ENCODE results near the gene BCAP31. TPM values are rescaled to one million over a fixed set of nuclear protein-coding genes. Genes with fewer than 3 reads are reported as not detected.

Gene BCAP31
- total RNA-seq, 1 experiment from 2014 or later = 235 TPM

GRCh38 chrX:153764786-153765137, 40.6 kb upstream of the BCAP31 start:
- CTCF ChIA-PET = no interaction called here
- H3K27me3 ChIP-seq (replicated peaks; ENCODE audit: insufficient read depth, low read depth, low read length, poor library complexity) = no peaks in the 10 kb centered on the region
- TF ChIP-seq EZH2 (IDR thresholded peaks at IDR 0.05; ENCODE audit: borderline replicate concordance, low read depth, low read length, poor library complexity, severe bottlenecking) (no peak), CTCF (conservative IDR thresholded peaks at IDR 0.05; ENCODE audit: low read depth, low read length) (no peak)
- H3K27ac ChIP-seq (ENCODE audit: low read depth, low read length, poor library complexity, severe bottlenecking) = no peak overlapping the region
- H3K4me1 ChIP-seq (ENCODE audit: insufficient read depth, low read length, poor library complexity, severe bottlenecking) = no peaks in the 10 kb centered on the region
- no peaks in the 10 kb centered on the region for H3K9me3 ChIP-seq (ENCODE audit: low read depth, low read length, poor library complexity, severe bottlenecking)
- no TSS peak for BruUV-seq (replicated peaks)
- intact Hi-C loops (cut with micrococcal nuclease; ENCODE audit: unreplicated experiment) = loop anchor here (1.0 kb wide), 1 partner anchor 183 kb away; no protein-coding TSS in a partner anchor
- no peak for DNase-seq (ENCODE audit: low spot score)
- POLR2A ChIA-PET (ENCODE audit: low non-redundant PET) = no interaction called here
- no peak overlapping the region for H3K4me3 ChIP-seq (ENCODE audit: low read depth, low read length, poor library complexity, severe bottlenecking)
- H3K36me3 ChIP-seq (ENCODE audit: insufficient read depth, low read length, poor library complexity, severe bottlenecking) = no peaks in the 10 kb centered on the region

GRCh38 chrX:153763989-153764755, 40.0 kb upstream of the BCAP31 start, which contains the start of gene PLXNB3:
Gene PLXNB3 (plus strand): TSS chrX:153764249. CDS start chrX:153765536, 1,287 bp downstream.
- BruUV-seq (replicated peaks) = no TSS peak
- Histone ChIP-seq H3K27ac (ENCODE audit: low read depth, low read length, poor library complexity, severe bottlenecking) (no peak within 1 kb of the TSS), H3K9me3 (ENCODE audit: low read depth, low read length, poor library complexity, severe bottlenecking) (no peaks in the 10 kb centered on the region), H3K27me3 (replicated peaks; ENCODE audit: insufficient read depth, low read depth, low read length, poor library complexity) (no peaks in the 10 kb centered on the region), H3K36me3 (ENCODE audit: insufficient read depth, low read length, poor library complexity, severe bottlenecking) (no peaks in the 10 kb centered on the region), H3K4me3 (ENCODE audit: low read depth, low read length, poor library complexity, severe bottlenecking) (no peak within 1 kb of the TSS), H3K4me1 (ENCODE audit: insufficient read depth, low read length, poor library complexity, severe bottlenecking) (no peaks in the 10 kb centered on the region)
- TF ChIP-seq CTCF (conservative IDR thresholded peaks at IDR 0.05; ENCODE audit: low read depth, low read length) (peak; percentile 91), EZH2 (IDR thresholded peaks at IDR 0.05; ENCODE audit: borderline replicate concordance, low read depth, low read length, poor library complexity, severe bottlenecking) (no peak)
- ChIA-PET POLR2A (ENCODE audit: low non-redundant PET) (no interaction called here), CTCF (no interaction called here)
- DNase-seq (ENCODE audit: low spot score) = peak; percentile 71
- intact Hi-C loops (cut with micrococcal nuclease; ENCODE audit: unreplicated experiment) = loop anchor here (1.0 kb wide), 1 partner anchor 183 kb away; no protein-coding TSS in a partner anchor

DNA sequence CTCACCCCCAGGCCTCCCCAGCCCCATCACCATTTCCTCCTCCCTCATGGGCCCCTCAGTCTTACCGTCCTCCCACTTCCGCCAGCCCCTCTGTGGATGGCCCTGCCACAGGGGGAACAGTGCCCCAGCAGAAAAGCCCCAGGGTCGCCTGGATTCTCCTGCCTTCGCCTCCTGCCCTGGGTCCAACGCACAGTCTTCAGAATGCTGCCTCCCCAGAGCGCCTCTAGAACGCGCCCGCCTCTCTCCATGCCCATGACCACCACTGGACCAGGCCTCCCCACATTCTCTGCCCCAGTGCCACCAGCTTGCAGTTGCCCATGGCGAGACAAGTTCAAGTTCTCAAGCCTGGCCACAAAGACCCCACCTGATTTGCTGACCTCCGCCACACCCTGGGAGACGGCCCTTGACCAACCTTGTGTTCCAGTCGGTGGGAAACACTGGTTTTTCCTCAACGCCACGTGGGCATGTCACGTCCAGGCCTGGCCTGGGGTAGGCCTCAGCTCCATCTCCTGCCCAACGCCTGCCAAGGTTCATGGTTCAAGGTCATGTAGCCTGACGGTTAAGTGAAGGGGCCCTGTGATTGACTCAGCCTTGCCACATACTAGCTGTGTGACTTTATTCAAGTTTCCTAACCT, 39.2 kb upstream of the BCAP31 start:
- Histone ChIP-seq H3K4me3 (ENCODE audit: low read depth, low read length, poor library complexity, severe bottlenecking) (no peak overlapping the region), H3K27me3 (replicated peaks; ENCODE audit: insufficient read depth, low read depth, low read length, poor library complexity) (no peaks in the 10 kb centered on the region), H3K4me1 (ENCODE audit: insufficient read depth, low read length, poor library complexity, severe bottlenecking) (no peaks in the 10 kb centered on the region), H3K36me3 (ENCODE audit: insufficient read depth, low read length, poor library complexity, severe bottlenecking) (no peaks in the 10 kb centered on the region), H3K27ac (ENCODE audit: low read depth, low read length, poor library complexity, severe bottlenecking) (no peak overlapping the region), H3K9me3 (ENCODE audit: low read depth, low read length, poor library complexity, severe bottlenecking) (no peaks in the 10 kb centered on the region)
- BruUV-seq (replicated peaks) = no TSS peak
- intact Hi-C loops (cut with micrococcal nuclease; ENCODE audit: unreplicated experiment) = no loop called here
- no peak for DNase-seq (ENCODE audit: low spot score)
- ChIA-PET POLR2A (ENCODE audit: low non-redundant PET) (no interaction called here), CTCF (no interaction called here)
- TF ChIP-seq CTCF (conservative IDR thresholded peaks at IDR 0.05; ENCODE audit: low read depth, low read length) (no peak), EZH2 (IDR thresholded peaks at IDR 0.05; ENCODE audit: borderline replicate concordance, low read depth, low read length, poor library complexity, severe bottlenecking) (no peak)
